ENCODE measurements around the gene TRPC4.

The TRPC4 gene

DNA sequence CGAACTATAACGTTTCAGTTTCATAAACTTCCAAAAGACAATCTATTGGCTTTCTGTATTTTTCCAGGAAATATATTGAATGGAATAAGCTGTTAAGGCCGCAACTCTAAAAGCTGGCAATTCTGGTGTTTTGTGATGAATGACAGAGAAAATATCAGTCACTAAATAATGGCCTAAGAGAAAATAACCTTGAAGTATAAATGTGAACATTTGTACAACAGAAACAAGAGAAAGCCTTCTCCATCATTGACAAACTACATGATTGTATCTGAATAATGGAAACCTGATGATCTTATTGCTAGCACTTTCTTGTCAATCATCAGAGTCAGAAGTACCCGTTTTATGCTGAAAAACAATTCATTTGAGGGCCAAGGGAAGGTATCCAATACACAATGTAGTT is 134.3 kb downstream of the TRPC4 start:
- Histone ChIP-seq H3K4me2 (ENCODE audit: low read depth, low read length) (no peak overlapping the region), H3K4me1 (ENCODE audit: low read length) (no peaks in the 10 kb centered on the region), H2AFZ (ENCODE audit: low read length) (no peak overlapping the region), H3K9me2 (replicated peaks; ENCODE audit: insufficient read depth, low read length) (no peaks in the 10 kb centered on the region), H3K27me3 (replicated peaks; ENCODE audit: insufficient read depth, low read length) (no peaks in the 10 kb centered on the region), H3K9me3 (replicated peaks; ENCODE audit: insufficient read depth, low read length) (no peaks in the 10 kb centered on the region), H3K36me3 (replicated peaks; ENCODE audit: insufficient read depth, low read length) (no peaks in the 10 kb centered on the region), H3F3A (ENCODE audit: insufficient read depth, low read length) (no peaks in the 10 kb centered on the region), H3K9ac (ENCODE audit: low read length) (no peak overlapping the region), H3K4me3 (ENCODE audit: low read length) (no peak overlapping the region), H3K79me2 (ENCODE audit: low read length) (no peaks in the 10 kb centered on the region), H4K20me1 (ENCODE audit: insufficient read depth, low read length) (no peaks in the 10 kb centered on the region), H3K27ac (ENCODE audit: low read length) (no peak overlapping the region)
- no peak for DNase-seq
- TF ChIP-seq, protein P1, sequence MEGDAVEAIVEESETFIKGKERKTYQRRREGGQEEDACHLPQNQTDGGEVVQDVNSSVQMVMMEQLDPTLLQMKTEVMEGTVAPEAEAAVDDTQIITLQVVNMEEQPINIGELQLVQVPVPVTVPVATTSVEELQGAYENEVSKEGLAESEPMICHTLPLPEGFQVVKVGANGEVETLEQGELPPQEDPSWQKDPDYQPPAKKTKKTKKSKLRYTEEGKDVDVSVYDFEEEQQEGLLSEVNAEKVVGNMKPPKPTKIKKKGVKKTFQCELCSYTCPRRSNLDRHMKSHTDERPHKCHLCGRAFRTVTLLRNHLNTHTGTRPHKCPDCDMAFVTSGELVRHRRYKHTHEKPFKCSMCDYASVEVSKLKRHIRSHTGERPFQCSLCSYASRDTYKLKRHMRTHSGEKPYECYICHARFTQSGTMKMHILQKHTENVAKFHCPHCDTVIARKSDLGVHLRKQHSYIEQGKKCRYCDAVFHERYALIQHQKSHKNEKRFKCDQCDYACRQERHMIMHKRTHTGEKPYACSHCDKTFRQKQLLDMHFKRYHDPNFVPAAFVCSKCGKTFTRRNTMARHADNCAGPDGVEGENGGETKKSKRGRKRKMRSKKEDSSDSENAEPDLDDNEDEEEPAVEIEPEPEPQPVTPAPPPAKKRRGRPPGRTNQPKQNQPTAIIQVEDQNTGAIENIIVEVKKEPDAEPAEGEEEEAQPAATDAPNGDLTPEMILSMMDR (IDR thresholded peaks at IDR 0.05; ENCODE audit: low read length) = no peak

DNA sequence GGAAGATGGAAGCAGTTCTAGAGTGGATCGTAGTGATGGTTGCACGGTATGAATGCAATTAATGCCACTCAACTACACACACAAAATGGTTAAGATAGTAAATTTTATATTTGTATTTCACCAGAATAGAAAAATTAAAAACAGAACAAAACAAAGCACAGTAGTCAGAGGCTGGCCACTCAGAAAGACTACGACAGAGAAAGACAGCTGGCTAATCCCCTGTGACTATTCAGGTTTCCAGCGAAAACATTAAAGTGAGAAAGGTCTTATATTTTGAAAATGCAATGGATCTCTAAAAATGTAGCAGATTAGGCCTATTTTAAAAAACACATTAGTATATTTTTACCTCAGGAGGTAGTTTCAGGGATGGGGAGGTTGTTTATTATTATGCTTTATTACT is 139.7 kb downstream of the TRPC4 start:
- H3K4me3 ChIP-seq (ENCODE audit: low read length) = no peak overlapping the region
- no peak overlapping the region for H3K4me2 ChIP-seq (ENCODE audit: low read depth, low read length)
- no peaks in the 10 kb centered on the region for H3F3A ChIP-seq (ENCODE audit: insufficient read depth, low read length)

DNA sequence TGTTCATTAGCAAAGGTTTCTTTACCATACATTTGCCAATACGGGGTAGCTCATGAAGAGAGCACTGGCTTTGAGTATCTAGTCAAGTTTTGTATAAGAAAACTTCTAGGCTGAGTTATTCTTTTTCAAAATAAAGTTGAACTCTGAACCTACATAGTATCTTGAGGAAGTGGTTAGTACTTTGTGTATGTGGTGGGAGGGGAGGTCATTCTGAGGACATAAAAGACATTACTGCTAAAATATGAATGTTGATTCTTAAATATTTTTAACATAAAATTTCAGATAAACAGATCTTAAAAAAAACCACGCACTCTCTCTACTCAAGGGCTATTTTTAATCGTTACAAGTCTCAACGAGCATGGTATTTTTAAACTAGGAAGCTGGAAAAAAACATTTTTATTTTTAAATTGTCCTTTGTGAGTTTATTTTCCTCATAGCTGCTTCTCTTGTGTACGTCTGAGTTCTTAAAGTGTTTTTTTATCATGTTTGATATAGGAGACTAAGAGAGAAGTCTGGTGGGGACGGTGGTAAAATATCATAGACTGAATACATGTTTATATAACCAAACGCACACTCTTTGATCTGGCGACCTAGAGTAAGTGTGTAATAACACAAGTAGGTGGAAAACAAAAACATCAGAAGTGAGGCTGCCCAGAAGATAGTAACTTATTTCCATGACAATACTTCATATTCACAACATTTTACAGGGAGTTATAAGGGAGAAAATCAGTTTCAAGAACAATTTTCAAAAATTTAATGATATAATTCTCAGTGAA is 153.0 kb downstream of the TRPC4 start:
- Histone ChIP-seq H3K9me3 (replicated peaks; ENCODE audit: insufficient read depth, low read length) (no peaks in the 10 kb centered on the region), H3F3A (ENCODE audit: insufficient read depth, low read length) (no peaks in the 10 kb centered on the region), H3K27ac (ENCODE audit: low read length) (no peak overlapping the region), H3K4me1 (ENCODE audit: low read length) (no peaks in the 10 kb centered on the region), H3K36me3 (replicated peaks; ENCODE audit: insufficient read depth, low read length) (no peaks in the 10 kb centered on the region), H3K9ac (ENCODE audit: low read length) (no peak overlapping the region), H2AFZ (ENCODE audit: low read length) (no peak overlapping the region), H4K20me1 (ENCODE audit: insufficient read depth, low read length) (no peaks in the 10 kb centered on the region), H3K4me3 (ENCODE audit: low read length) (no peak overlapping the region), H3K27me3 (replicated peaks; ENCODE audit: insufficient read depth, low read length) (no peaks in the 10 kb centered on the region), H3K79me2 (ENCODE audit: low read length) (no peaks in the 10 kb centered on the region), H3K9me2 (replicated peaks; ENCODE audit: insufficient read depth, low read length) (no peaks in the 10 kb centered on the region), H3K4me2 (ENCODE audit: low read depth, low read length) (no peak overlapping the region)
- TF ChIP-seq EZH2 (optimal IDR thresholded peaks at IDR 0.05; ENCODE audit: low read depth, low read length) (no peak), EZH2phosphoT487 (IDR thresholded peaks at IDR 0.05; ENCODE audit: low read length) (no peak)
- TF ChIP-seq, protein P1 (IDR thresholded peaks at IDR 0.05; ENCODE audit: low read length) = no peak
- no peak for DNase-seq

More for the DNA sequence above, 139.7 kb downstream of the TRPC4 start:
- no peaks in the 10 kb centered on the region for H3K4me1 ChIP-seq (ENCODE audit: low read length)
- DNase-seq = no peak
- H3K36me3 ChIP-seq (replicated peaks; ENCODE audit: insufficient read depth, low read length) = no peaks in the 10 kb centered on the region
- no peak overlapping the region for H3K27ac ChIP-seq (ENCODE audit: low read length)
- H4K20me1 ChIP-seq (ENCODE audit: insufficient read depth, low read length) = no peaks in the 10 kb centered on the region
- H3K79me2 ChIP-seq (ENCODE audit: low read length) = no peaks in the 10 kb centered on the region
- no peak overlapping the region for H2AFZ ChIP-seq (ENCODE audit: low read length)
- H3K27me3 ChIP-seq (replicated peaks; ENCODE audit: insufficient read depth, low read length) = no peaks in the 10 kb centered on the region
- H3K9me2 ChIP-seq (replicated peaks; ENCODE audit: insufficient read depth, low read length) = no peaks in the 10 kb centered on the region
- H3K9ac ChIP-seq (ENCODE audit: low read length) = no peak overlapping the region
- TF ChIP-seq EZH2 (optimal IDR thresholded peaks at IDR 0.05; ENCODE audit: low read depth, low read length) (no peak), EZH2phosphoT487 (IDR thresholded peaks at IDR 0.05; ENCODE audit: low read length) (no peak)
- TF ChIP-seq, protein P1 (IDR thresholded peaks at IDR 0.05; ENCODE audit: low read length) = no peak
- H3K9me3 ChIP-seq (replicated peaks; ENCODE audit: insufficient read depth, low read length) = no peaks in the 10 kb centered on the region

Measured in MM.1S (cell line).